K562 (cell line): ENCODE results near the gene ATP8A1. TPM values are rescaled to one million over a fixed set of nuclear protein-coding genes. Genes with fewer than 3 reads are reported as not detected.

ENCODE experiments used
- NR3C1 ChIP-seq: sonication (generic); formaldehyde crosslinking; IDR thresholded peaks from 2 replicates; pipeline ENCODE4 v1.8.1; 2022; ENCODE audit warnings: missing genetic modification reagents
- polyA plus RNA-seq, 8 experiments: library from polyadenylated mRNA; depleted of rRNA in 4 of 8; stranded (reverse) in 5 of 8; unstranded in 3 of 8; fragments of >200 nt; fragmentation: Nextera tagmentation in 2 of 8; fragmentation: Illumina TruSeq in 1 of 8; extraction: Ambion mirVana in 2 of 8; extraction: Trizol in 1 of 8; gene quantifications; 2 replicates each; pipeline versions ENCODE4 v1.2.1 to v1.2.3, GENCODE V29; 2011 to 2014; ENCODE audit warnings: inconsistent platforms in 1 of 8, missing spikeins in 1 of 8
- total RNA-seq, 7 experiments: library from RNA; depleted of rRNA in 6 of 7; stranded (reverse); fragments of >200 nt in 6 of 7; fragmentation: Illumina TruSeq in 2 of 7; extraction: Trizol in 2 of 7; gene quantifications; 2 replicates each; pipeline versions ENCODE4 v1.2.1 to v1.2.3, GENCODE V29; 2011 to 2021; ENCODE audit warnings: low replicate concordance in 1 of 7
- TF ChIP-seq, protein P1 (sequence below), 2 experiments: fragments of 450-650 bp; formaldehyde crosslinking in 1 of 2; IDR thresholded peaks; 2 replicates each; pipeline versions ENCODE4 v1.4.0 to v1.6.1; 2014 to 2020; ENCODE audit warnings: mild to moderate bottlenecking in 2 of 2, borderline replicate concordance in 1 of 2, low read depth in 1 of 2

The ATP8A1 gene
- total and polyA plus RNA-seq, 9 of the 15 experiments (the other 6 are each of a cell fraction or from before 2014, with no cell fraction given): 0.05 to 0.29 (median 0.07) TPM; not detected in 2

- TF ChIP-seq, protein P1, sequence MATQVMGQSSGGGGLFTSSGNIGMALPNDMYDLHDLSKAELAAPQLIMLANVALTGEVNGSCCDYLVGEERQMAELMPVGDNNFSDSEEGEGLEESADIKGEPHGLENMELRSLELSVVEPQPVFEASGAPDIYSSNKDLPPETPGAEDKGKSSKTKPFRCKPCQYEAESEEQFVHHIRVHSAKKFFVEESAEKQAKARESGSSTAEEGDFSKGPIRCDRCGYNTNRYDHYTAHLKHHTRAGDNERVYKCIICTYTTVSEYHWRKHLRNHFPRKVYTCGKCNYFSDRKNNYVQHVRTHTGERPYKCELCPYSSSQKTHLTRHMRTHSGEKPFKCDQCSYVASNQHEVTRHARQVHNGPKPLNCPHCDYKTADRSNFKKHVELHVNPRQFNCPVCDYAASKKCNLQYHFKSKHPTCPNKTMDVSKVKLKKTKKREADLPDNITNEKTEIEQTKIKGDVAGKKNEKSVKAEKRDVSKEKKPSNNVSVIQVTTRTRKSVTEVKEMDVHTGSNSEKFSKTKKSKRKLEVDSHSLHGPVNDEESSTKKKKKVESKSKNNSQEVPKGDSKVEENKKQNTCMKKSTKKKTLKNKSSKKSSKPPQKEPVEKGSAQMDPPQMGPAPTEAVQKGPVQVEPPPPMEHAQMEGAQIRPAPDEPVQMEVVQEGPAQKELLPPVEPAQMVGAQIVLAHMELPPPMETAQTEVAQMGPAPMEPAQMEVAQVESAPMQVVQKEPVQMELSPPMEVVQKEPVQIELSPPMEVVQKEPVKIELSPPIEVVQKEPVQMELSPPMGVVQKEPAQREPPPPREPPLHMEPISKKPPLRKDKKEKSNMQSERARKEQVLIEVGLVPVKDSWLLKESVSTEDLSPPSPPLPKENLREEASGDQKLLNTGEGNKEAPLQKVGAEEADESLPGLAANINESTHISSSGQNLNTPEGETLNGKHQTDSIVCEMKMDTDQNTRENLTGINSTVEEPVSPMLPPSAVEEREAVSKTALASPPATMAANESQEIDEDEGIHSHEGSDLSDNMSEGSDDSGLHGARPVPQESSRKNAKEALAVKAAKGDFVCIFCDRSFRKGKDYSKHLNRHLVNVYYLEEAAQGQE (IDR thresholded peaks at IDR 0.05; ENCODE audit: borderline replicate concordance): no peak
- TF ChIP-seq, protein P1 (CRISPR knock-in tag; IDR thresholded peaks at IDR 0.05; ENCODE audit: low read depth): no peak
- TF ChIP-seq NR3C1 (CRISPR knock-in tag): no peak
These were observed 182.5 kb downstream of the ATP8A1 start (continued) for GRCh38 chr4:42474406-42474805.
